GM12801 (cell line): ENCODE measurements around the gene FES.

Experiments
- CTCF ChIP-seq: IDR thresholded peaks from one replicate; pipeline ENCODE4 v1.5.1; 2011; ENCODE audit warnings: control low read depth; ENCODE audit not compliant: insufficient read length; ENCODE audit errors: extremely low read depth

FES gene

GRCh38 chr15:90902040-90902839, 17.9 kb downstream of the FES start:
- peak; percentile 6 for TF ChIP-seq CTCF

- TF ChIP-seq CTCF = no peak
These were observed 18.8 kb downstream of the FES start, which contains the start of gene MAN2A2 for GRCh38 chr15:90902840-90903732. Gene MAN2A2, plus strand, starts transcription at chr15:90903302. Its CDS starts 906 bp downstream, at chr15:90904208.

- no peak for TF ChIP-seq CTCF
These were observed 19.6 kb downstream of the FES start for GRCh38 chr15:90903733-90904536.

GRCh38 chr15:90904746-90905145, 20.4 kb downstream of the FES start:
- no peak for TF ChIP-seq CTCF

- no peak for TF ChIP-seq CTCF
These were observed 21.2 kb downstream of the FES start for GRCh38 chr15:90905306-90906180.

GRCh38 chr15:90906181-90906849, 22.0 kb downstream of the FES start:
- TF ChIP-seq CTCF = no peak
